SIG-M5 treated with dmso at 0.1 percent for 504 hours (cell line): ENCODE data around the gene DIS3L2.
"Not testable (repeated sequence)": the region's sequence is repeated elsewhere in the genome, so short reads cannot be mapped to it uniquely, and the experiment has no call there.

Experiments used
- DNase-seq: peaks from one replicate; lab custom pipeline; 2025; ENCODE audit not compliant: unreplicated experiment; lab: John Stamatoyannopoulos, UW

Gene DIS3L2

DNA sequence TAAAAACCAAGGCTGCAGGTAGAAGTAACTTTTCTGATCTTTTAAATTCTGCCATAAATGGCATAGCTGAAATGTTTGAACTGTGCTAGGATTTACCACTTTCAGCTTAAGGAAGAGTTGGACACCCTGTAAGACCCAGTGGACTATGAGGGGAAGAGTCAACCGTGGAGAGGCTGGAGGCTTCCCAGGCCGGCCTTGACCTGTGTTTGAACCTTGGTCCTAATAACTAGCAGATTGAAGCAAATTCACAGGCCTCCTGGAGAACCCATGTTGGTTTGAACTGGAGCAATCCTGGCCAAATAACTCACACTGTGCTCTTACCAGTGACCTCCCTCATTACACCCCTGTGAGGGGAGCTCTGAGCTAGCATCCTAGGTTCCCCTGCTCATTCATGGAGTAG is 329.8 kb downstream of the DIS3L2 start:
- DNase-seq, result no peak

DNA sequence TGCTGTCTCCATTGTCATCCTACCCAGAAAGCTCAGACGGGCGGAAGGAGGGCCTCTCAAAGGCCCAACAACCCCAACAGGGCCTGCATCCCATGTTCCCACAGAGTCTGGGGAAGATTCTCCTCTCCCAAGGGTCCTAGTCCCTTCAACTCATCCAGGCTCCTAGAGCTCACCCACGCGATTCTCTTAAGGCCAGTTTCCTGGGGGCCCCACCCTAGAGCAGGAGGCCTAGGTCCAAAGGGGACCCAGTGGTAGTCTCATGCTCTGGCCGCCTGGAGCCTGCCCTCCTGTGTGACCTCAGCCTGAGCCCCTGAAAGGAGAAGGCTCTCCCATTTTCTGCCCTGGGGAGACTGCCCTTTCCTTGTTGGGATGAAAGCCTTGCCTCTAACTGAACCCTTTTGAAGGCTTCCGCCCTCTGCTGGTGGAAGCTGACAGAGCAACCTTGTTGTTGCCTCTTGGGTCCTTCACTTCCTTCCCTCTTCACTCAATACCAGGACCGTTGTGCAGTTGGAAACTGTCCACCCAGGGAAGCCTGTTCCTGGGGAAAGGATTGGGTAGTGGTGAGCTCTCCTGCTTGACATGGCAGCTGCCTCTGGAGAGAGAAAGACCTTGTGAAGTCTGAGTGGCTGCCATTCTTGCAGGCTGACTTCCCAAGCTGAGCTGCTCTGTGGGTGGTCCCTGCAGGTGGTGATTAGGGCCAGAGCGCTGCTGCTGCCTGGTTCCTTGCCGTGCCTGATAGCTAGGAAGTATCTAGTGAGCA is 331.1 kb downstream of the DIS3L2 start:
- DNase-seq, result peak; percentile 62

DNA sequence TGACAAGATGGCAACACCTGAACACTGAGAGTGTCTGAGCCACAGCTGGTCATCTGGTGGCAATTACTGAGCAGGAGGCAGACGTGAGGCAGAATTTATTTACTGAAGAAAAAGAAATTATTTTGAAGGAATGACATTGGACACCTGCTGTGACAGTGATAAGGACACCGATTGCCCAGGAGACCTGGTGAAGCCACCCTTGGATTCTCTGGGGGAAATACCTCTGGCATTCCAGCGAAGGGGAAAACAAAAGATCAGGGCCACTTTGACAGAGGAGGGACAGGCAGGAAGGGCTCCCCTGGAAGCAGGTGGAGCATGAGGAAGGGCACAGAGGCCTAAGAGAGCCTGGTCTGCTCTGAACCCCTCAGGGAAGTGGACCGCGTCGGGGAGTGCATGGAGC is 331.7 kb downstream of the DIS3L2 start:
- DNase-seq, result no peak

DNA sequence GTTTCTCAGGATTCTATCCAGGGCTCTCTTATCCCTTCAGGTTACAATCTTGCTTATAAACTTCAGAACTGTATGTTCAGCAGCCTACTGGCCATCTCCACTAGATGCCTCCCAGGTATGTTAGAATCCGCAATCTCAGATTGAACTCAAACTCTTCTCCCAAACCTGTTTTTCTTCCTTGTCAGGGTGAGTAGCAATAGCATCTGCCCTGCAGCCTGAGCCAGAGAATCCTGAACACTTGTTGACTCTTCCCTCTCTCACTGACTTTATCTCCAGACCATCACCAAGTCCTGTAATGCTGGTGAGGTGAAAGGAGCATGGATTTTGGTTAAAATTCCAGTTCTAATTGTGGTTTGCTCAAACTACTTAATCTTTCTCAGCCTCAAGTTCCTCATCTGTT is 334.5 kb downstream of the DIS3L2 start:
- DNase-seq, result peak; percentile 46

DNA sequence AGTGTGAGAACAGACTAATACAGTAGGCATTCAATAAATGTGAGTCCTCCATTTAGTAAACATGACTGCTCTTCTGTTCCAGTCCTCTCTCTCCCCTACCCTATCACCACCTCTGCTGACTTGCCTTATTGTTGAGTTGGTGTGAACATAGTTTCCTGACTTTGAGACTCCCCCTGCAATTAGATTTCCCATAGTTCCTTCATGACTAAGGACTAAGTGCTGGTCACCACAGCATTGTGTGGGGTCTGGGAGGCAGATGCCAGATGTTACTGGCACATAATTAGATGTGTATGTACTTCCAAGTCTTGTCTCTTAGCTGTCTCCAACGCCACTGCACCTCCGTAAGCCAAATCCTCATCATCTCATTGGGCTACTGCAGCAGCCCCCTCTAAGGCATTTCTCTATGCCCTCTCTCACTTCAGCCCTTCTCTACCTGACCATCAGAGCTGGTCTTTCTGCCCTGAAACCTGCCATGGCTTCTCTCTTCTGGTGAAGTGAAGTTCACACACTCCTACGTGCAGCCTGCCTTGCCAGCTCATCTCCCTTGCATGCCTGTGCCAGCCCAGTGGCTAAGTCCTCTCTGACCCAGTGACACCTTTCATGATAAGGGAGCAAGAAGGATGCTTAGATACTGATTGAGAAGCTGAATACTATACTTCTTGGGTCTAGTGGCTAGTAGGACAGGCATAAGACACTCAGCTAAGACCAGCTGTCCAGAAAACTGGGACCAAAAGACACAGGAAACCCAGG is 335.4 kb downstream of the DIS3L2 start:
- no peak for DNase-seq

DNA sequence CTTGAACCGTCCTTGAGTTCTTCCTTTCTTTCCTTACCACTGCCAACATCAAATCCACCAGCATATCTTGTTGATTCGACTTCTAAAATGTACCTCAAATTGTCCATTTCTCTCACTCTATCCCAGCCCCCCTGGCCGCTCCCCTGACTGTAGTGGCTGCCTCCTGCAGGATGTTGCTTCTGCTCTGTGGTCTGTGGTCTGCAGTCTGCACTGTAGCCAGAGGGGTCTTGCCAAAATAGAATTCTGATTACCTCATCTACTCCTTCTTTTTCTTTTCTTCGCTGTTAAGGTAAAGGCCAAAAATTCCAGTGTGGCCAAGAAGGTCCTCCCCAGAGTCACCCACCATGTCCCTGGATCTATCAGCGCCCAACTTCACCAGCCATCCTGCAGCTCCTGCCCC is 337.6 kb downstream of the DIS3L2 start:
- no peak for DNase-seq

DNA sequence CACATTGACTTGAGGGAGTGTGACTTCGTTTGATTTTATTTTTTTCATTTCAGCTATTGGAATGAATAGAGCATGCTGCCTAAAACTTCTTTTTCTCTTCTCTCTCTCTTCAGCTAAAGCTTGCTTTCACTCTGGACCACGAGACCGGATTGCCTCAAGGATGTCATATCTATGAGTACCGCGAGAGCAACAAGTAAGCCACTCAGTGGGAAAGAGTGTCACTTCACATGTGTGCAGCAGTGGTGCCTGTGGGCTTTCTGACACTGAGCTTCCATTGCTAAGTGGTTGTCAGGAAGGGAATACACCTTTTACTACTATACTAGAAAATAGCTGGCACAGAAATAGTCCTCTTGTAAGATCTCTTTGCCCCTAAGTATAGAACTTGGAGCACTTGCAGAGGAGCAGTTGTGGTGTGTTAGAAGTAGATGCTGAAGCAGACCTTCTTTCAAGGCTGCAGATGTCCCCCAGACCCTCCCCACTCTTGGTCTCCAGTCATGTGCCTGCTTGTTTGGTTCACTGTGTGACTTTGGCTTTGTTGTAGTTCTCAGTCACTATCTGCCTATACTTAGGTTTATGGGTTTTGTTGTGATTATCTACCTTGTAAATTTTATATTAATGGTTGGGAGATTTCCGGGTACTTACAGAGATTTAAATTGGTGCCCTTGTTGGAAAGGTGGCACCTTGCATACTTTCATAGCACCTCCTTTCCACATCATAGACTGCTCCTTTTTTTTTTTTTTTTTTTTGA is 338.6 kb downstream of the DIS3L2 start:
- no peak for DNase-seq

DNA sequence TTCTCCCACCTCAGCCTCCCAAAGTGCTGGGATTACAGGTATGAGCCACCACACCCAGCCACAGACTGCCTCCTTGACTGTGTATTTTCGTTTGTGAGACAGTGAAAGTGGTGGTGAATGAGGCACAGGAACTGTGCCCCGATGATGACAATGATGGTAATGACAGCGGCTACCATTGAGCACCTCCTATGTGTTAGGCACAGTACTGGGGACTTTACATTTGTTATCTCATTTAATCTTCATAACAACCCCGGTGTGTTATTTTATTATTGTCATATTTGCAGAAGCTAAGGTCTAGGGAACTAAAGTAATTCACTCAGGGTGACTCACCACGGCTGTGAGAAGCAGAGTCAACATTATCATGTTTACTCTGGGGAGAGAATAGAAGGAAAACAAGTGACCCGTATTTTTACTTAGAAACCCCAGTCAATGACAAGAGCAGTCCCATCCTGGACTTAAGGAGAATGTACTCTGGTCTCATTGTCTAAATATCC is 339.4 kb downstream of the DIS3L2 start:
- DNase-seq, result peak; percentile 58

DNA sequence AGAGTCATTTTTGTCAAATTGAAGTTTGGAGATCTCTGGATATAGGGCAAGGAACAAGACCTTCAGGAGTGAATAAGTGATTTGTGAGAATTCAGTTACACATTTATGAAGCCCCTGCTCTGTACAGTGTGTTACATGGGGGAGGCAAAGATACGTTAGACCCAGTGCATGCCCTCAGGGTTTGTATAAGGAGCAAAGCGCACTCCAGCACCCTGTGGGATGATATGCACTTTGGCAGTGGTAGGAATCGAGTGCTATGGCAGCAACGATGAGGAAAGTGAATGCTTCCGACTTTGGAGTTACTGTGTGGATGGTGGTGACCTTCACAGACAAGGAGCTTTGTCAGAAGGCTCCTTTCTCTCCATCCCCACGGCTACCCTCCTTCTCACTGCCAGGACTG is 342.7 kb downstream of the DIS3L2 start:
- DNase-seq, result no peak

DNA sequence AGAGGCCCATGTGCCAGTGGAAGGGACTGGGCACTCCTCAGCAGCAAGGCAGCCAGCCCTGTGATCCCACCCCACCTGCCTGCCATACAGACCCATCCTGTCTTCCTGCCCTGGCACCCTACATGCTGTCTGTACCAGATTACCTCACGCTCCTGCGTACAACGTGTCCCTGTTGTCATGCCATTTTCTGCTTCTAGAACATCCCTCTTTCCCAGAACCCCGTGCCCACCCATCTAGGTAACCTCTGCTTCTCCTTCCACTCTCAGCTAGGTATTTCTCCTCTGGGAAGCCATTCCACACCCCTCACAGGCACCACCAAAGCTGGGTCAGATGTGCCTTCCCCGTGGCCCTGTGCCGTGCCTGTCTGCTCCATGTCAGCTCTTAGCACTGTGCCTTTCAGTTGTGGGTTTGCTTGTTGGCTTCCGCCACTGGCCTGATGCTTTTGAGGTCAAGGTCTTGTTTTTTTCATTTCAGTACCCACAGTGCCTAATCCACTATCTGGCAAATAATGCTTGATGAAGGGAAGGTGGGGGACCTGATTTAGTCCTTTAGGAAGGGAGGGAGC is 345.3 kb downstream of the DIS3L2 start:
- no peak for DNase-seq

DNA sequence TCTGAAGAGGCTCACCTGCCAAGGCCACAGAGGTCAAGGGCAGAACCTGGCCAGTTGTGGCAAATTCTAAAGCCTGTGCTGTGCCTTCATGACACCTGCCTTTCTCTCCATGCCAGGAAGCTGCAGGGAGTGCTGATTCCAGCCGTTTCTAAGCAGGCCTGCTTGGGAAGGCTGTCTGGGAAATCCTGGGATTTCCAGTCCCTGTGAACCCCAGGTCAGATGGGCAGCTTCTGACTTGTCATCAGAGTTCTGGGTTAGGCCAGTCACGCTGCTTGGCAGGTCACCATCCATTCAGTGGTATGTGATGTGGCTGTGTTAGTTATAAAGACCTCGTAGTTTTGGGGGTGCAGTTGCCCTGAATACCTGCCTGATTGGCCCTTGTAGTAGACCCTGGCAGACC is 346.3 kb downstream of the DIS3L2 start:
- DNase-seq, result no peak

DNA sequence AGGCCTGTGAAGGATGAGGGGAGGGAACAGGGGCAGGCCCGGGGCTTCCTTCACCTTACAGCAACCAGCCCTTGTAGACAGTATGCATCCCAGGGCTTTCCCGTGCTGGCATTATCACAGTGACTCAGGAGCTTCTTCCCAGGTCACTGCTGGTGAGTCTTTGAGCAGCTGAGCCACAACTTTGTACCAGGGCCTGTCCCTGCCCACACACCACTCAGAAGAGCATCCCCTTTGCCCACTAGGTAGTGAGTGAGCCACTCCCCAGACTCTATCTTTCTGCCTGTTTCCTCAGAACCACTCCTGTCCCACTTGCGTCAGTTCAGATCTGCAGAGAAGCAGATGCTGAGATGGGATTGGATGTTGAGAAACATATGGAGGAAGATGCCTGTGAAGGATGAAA is 347.5 kb downstream of the DIS3L2 start:
- DNase-seq, result no peak

DNA sequence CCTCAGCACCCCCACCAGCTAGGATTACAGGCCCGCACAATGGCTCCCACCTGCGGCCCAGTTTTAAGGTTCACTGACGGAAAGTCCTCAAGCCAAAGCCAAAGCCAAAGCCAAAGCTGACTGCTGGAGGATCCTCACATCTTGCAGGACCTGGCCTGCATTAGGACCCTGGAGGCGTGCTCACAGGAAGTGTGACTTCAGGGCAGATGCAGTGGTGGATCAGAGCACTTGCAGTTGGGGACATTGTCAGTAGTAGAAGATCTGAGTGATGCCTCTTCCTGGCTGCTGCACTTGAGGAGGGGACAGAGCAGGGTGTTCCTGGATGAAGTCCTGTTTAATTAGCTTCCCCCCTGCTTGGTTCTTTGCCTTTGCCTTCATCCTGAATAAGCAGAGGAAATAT is 348.1 kb downstream of the DIS3L2 start:
- DNase-seq, result no peak

DNA sequence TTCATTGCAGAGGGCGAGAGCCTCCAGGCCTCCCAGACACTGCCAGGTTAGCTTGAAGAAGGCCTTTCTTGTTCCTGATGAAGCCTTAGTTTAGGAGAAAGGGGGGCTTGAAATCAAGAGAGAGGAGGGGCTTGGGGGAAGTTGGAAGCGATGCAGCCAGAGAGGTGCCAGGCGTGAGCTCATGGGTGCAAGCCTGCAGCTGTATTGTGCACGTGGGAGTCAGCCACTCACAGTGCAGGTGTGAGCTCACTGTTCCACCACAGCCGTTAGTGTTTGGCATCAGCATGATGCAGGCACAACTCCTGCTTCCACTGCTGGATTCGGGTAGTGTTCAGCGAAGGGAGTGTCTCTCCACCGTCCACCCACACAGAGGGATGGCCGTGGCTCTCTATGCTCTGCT is 348.6 kb downstream of the DIS3L2 start:
- no peak for DNase-seq

DNA sequence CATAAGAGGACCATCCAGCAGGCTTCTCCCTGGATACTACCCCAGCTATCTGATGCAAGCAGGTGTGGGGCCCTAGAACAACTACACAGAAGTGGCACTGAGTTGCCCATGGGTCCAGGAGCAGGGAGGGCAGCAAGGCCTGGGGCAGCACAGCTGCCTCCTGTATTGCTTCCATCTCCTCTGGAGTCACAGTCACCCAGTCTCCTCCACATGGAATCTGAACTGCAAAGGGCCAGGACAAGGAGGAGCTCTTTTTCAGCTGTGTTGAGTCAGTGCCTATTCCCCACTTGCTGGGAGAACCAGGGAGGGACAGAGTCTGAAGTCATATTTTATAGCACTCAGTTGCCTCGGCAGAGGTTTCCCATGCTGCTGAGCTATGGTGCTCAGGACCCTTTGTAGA is 349.2 kb downstream of the DIS3L2 start:
- DNase-seq, result no peak

DNA sequence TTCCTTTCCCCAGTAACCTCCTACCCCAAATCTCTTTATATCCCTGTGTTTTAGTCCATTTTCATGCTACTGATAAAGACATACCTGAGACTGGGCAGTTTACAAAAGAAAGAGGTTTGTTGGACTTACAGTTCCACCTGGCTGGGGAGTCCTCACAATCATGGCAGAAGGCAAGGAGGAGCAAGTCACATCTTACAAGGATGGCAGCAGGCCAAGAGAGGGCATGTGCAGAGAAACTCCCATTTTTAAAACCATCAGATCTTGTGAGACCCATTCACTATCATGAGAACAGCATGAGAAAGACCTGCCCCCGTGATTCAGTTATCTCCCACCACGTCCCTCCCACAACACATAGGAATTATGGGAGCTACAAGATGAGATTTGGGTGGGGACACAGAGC is 352.1 kb downstream of the DIS3L2 start:
- not testable (repeated sequence) for DNase-seq

DNA sequence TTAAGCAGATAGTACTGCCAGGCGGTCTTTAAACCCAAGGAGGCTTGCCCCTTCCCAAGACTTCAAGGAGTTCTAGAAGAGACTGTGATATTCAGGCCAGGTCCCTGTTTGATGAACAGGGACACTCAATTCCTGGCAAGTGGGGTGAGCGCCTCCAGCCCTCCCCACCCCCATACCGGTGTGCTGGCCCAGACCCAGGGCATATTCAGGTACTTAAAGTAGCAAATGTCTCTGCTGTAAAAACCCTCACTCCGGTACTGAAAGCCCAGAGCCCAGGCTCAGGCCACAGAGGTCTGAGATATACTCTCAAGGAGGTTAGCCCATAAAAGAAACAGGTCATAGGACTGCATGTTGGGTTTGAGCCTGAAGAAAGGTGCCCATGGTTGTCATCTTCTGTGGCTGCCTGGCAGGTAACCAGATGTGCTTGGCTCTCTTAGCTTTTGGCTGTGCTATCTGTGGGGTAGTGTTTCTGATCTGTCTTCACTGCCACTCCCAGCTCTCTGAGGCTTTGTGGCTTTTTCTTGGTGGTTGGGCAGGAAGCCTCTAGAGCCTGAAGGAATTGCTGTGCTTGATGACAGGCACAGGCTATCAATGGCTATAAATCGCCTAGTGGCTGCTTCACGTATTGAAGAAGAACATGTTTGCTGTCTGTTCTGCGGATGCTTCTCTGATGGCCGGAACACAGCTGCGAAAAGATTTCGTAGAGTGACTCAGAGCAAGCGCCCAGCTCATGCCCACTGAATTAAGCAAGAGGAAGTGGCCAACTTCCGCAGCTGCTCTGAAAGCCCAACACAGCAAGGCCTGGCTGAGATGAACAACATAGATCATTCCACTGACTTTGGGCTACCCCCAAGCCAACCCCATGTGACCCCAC is 353.8 kb downstream of the DIS3L2 start:
- peak; percentile 98 for DNase-seq

DNA sequence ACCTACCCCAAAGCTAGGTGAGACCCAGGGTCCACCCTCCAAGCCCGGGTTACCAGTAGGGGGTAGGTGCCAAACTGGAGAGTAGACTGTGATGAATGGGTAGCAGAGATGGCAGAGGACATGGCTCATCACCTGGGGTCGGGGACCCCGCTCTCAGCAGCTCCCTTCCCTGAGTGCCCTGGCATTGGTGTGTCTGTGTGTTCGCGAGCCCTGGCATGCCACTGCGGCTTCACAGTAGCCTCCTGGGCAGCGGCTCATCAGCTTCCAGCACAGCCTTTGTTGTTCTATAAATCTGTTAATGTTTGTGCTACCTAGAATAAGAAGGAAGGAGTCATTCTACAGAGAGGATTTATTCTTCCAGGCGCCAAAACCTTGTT is 354.4 kb downstream of the DIS3L2 start:
- no peak for DNase-seq

DNA sequence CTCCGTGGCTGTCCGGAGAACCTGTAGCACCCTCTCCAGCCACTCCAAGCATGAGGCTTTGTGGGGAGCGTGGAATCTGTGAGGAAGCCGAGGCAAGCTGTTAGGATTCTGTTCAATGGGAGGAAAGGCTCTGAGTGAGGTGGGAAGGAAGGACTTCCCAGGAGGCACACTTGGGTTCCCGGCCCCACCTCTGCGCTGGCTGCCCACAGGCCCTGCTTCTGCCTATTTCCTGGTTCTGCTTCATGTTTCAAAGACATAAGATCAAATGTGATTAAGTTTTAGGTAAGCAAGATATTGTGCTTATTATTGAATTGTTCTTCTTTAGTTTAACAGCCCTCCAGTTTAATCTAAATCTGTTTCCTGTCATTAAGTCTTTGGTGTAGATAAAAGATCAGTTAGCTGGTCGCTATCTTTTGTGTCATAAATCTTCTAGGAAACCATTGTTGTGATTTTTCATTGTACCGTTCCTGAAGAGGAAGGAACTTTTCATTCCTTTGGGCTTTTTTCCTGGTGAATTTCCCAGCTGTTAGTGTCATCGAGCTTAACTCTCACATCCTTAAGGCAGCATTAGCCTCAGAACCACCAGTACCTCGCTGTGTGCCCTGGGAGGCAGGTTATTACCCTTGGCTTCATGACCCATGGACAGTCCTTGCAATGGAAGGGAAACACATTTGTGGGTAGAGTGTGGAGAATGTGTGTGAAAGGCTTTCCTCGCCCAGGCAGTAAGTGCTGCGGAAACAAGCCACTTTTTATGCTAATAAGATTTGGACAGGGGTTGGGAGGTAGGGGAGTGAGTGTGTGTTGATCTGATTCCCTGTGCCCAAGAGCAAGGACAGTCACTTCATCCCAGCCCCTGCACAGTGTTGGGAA is 355.2 kb downstream of the DIS3L2 start:
- no peak for DNase-seq
